H9 (cell line): ENCODE measurements around the gene KIF5C. TPM values are rescaled to one million over a fixed set of nuclear protein-coding genes. Genes with fewer than 3 reads are reported as not detected.

Experiments used
- DNase-seq: peaks from one replicate; pipeline ENCODE4 v3.0.0-alpha.2; 2017
- H2AFZ ChIP-seq: one replicate; pipeline ENCODE4 v1.6.1; 2013; ENCODE audit warnings: mild to moderate bottlenecking, low read length, control low read depth, moderate library complexity
- H2AK5ac ChIP-seq: 2 replicates; pipeline ENCODE4 v1.6.1; 2013; ENCODE audit warnings: low read length, control low read depth, mixed read lengths; ENCODE audit not compliant: insufficient read length
- H2BK120ac ChIP-seq: one replicate; pipeline ENCODE4 v1.6.1; 2013; ENCODE audit warnings: low read depth, mild to moderate bottlenecking, low read length, control low read depth, inconsistent platforms; ENCODE audit not compliant: poor library complexity, severe bottlenecking
- H2BK12ac ChIP-seq: 2 replicates; pipeline ENCODE4 v1.6.1; 2013; ENCODE audit warnings: low read length, control low read depth, mixed read lengths, low read depth; ENCODE audit not compliant: insufficient read length
- H2BK15ac ChIP-seq: 2 replicates; pipeline ENCODE4 v1.6.1; 2013; ENCODE audit warnings: low read depth, low read length, control low read depth
- H2BK20ac ChIP-seq: one replicate; pipeline ENCODE4 v1.6.1; 2013; ENCODE audit warnings: low read depth, mild to moderate bottlenecking, low read length, control low read depth, inconsistent platforms; ENCODE audit not compliant: poor library complexity, severe bottlenecking
- H2BK5ac ChIP-seq: 2 replicates; pipeline ENCODE4 v1.6.1; 2013; ENCODE audit warnings: low read length, control low read depth, mixed read lengths; ENCODE audit not compliant: insufficient read length
- H3K14ac ChIP-seq: 2 replicates; pipeline ENCODE4 v1.6.1; 2013; ENCODE audit warnings: low read length, control low read depth; ENCODE audit not compliant: insufficient read depth
- H3K18ac ChIP-seq: 2 replicates; pipeline ENCODE4 v1.6.1; 2013; ENCODE audit warnings: low read depth, mild to moderate bottlenecking, mixed read lengths, low read length, control low read depth; ENCODE audit not compliant: insufficient read length
- H3K23ac ChIP-seq: 2 replicates; pipeline ENCODE4 v1.6.1; 2013; ENCODE audit warnings: low read length, control low read depth, mixed read lengths, low read depth; ENCODE audit not compliant: insufficient read length
- H3K23me2 ChIP-seq: 2 replicates; pipeline ENCODE4 v1.6.1; 2013; ENCODE audit warnings: low read depth, mild to moderate bottlenecking, mixed read lengths, low read length, control low read depth; ENCODE audit not compliant: insufficient read length, poor library complexity, severe bottlenecking
- H3K27ac ChIP-seq: 2 replicates; pipeline ENCODE4 v1.5.1; 2013; ENCODE audit warnings: low read length, control low read depth, mixed read lengths, low read depth; ENCODE audit not compliant: insufficient read length
- H3K27me3 ChIP-seq: 2 replicates; pipeline ENCODE4 v1.6.1; 2013; ENCODE audit warnings: low read length, control low read depth, inconsistent platforms; ENCODE audit not compliant: insufficient read depth
- H3K4ac ChIP-seq: 2 replicates; pipeline ENCODE4 v1.6.1; 2013; ENCODE audit warnings: low read depth, mild to moderate bottlenecking, control low read depth, inconsistent platforms, low read length, moderate library complexity
- H3K4me1 ChIP-seq: 2 replicates; pipeline ENCODE4 v1.6.1; 2013; ENCODE audit warnings: low read length, control low read depth, inconsistent platforms; ENCODE audit not compliant: insufficient read depth
- H3K4me2 ChIP-seq: 2 replicates; pipeline ENCODE4 v1.6.1; 2013; ENCODE audit warnings: low read length, control low read depth, mixed read lengths; ENCODE audit not compliant: insufficient read length, insufficient read depth
- H3K56ac ChIP-seq: 2 replicates; pipeline ENCODE4 v1.6.1; 2013; ENCODE audit warnings: low read depth, mild to moderate bottlenecking, mixed read lengths, low read length, control low read depth; ENCODE audit not compliant: insufficient read length
- H3K79me1 ChIP-seq: 2 replicates; pipeline ENCODE4 v1.6.1; 2013; ENCODE audit warnings: low read depth, mild to moderate bottlenecking, moderate library complexity, low read length, control low read depth, inconsistent platforms; ENCODE audit not compliant: insufficient read depth, poor library complexity, severe bottlenecking
- H3K79me2 ChIP-seq: 2 replicates; pipeline ENCODE4 v1.6.1; 2013; ENCODE audit warnings: low read length, control low read depth, inconsistent platforms; ENCODE audit not compliant: insufficient read depth
- H3K9ac ChIP-seq: 2 replicates; pipeline ENCODE4 v1.6.1; 2013; ENCODE audit warnings: low read length, control low read depth, mixed read lengths; ENCODE audit not compliant: insufficient read length; ENCODE audit errors: extremely low read depth
- H3K9me3 ChIP-seq: one replicate; pipeline ENCODE4 v1.6.1; 2013; ENCODE audit warnings: low read depth, low read length, inconsistent platforms; ENCODE audit not compliant: control insufficient read depth
- H3T11ph ChIP-seq: one replicate; pipeline ENCODE4 v1.6.1; 2013; ENCODE audit warnings: mild to moderate bottlenecking, low read length, control low read depth, inconsistent platforms
- H4K20me1 ChIP-seq: one replicate; pipeline ENCODE4 v1.6.1; 2013; ENCODE audit not compliant: control insufficient read depth, insufficient read length, insufficient read depth
- H4K5ac ChIP-seq: 2 replicates; pipeline ENCODE4 v1.6.1; 2013; ENCODE audit warnings: low read depth, mild to moderate bottlenecking, mixed read lengths, low read length, control low read depth; ENCODE audit not compliant: insufficient read length
- H4K8ac ChIP-seq: replicated peaks from 2 replicates; pipeline ENCODE4 v1.6.1; 2013; ENCODE audit warnings: low read length, control low read depth, mixed read lengths, low read depth; ENCODE audit not compliant: insufficient read length
- H4K91ac ChIP-seq: 2 replicates; pipeline ENCODE4 v1.6.1; 2013; ENCODE audit warnings: low read depth, mild to moderate bottlenecking, moderate library complexity, mixed read lengths, low read length, control low read depth; ENCODE audit not compliant: insufficient read length
- H3K27ac Mint-ChIP-seq, 3 experiments: 2 replicates in 2 of 3; 3 replicates in 1 of 3; pipeline ENCODE4 v1.8.0; 2020 to 2021; ENCODE audit warnings: mixed read lengths in 3 of 3, mild to moderate bottlenecking in 1 of 3, moderate library complexity in 1 of 3
- H3K27me3 Mint-ChIP-seq: 2 replicates; pipeline ENCODE4 v1.8.0; 2021; ENCODE audit warnings: low read depth, mild to moderate bottlenecking, moderate library complexity, mixed read lengths
- H3K36me3 Mint-ChIP-seq, 3 experiments: 2 replicates in 2 of 3; 3 replicates in 1 of 3; pipeline ENCODE4 v1.8.0; 2020 to 2021; ENCODE audit warnings: low read depth in 3 of 3, mixed read lengths in 3 of 3; ENCODE audit not compliant: insufficient read depth in 1 of 3
- H3K4me1 Mint-ChIP-seq, 2 experiments: 2 replicates each; pipeline ENCODE4 v1.8.0; 2020; ENCODE audit warnings: mixed read lengths in 2 of 2
- H3K4me3 Mint-ChIP-seq, 2 experiments: 2 replicates in 1 of 2; 3 replicates in 1 of 2; pipeline ENCODE4 v1.8.0; 2020 to 2021; ENCODE audit warnings: mild to moderate bottlenecking in 2 of 2, mixed read lengths in 2 of 2, moderate library complexity in 1 of 2
- H3K9me3 Mint-ChIP-seq, 2 experiments: 2 replicates in 1 of 2; 3 replicates in 1 of 2; pipeline ENCODE4 v1.8.0; 2020; ENCODE audit warnings: mild to moderate bottlenecking in 2 of 2, mixed read lengths in 2 of 2, moderate library complexity in 1 of 2
- WGBS: extraction: QIAGEN DNeasy Blood & Tissue Kit; methylation state at CpG from one replicate; pipeline ENCODE4 v1.1.7; 2013; ENCODE audit warnings: missing lambda C conversion rate, low lambda C conversion rate, mixed read lengths; ENCODE audit not compliant: insufficient read length; ENCODE audit errors: extremely low coverage; 5-methylcytosine and 5-hydroxymethylcytosine counted together
- total RNA-seq: library from RNA; stranded (reverse); gene quantifications from 2 replicates; pipeline ENCODE4 v1.2.1, GENCODE V29; 2021
- TF ChIP-seq, protein P1 (sequence below): fragments of 200-600 bp; sonication (generic); conservative IDR thresholded peaks from 3 replicates; pipeline ENCODE4 v1.8.0; 2021; ENCODE audit warnings: antibody characterized with exemption, mild to moderate bottlenecking

Gene KIF5C
- total RNA-seq, 1 experiment from 2014 or later = 52.9 TPM

- Histone ChIP-seq H2BK120ac (no peak overlapping the region), H3K23me2 (no peaks in the 10 kb centered on the region), H3K18ac (no peak overlapping the region), H3K27me3 (no peaks in the 10 kb centered on the region), H2BK5ac (no peak overlapping the region), H4K20me1 (no peaks in the 10 kb centered on the region), H3K79me2 (peaks cover 5% of the 10 kb centered on the region; the same call in 1 of the 2 replicates), H4K8ac (no peak overlapping the region), H3K79me1 (peaks cover 3% of the 10 kb centered on the region), H2BK20ac (no peak overlapping the region), H3K9ac (no peak overlapping the region), H3K23ac (no peak overlapping the region), H2BK12ac (no peak overlapping the region), H2BK15ac (no peak overlapping the region), H3K9me3 (no peaks in the 10 kb centered on the region), H3T11ph (no peak overlapping the region), H3K4me2 (no peak overlapping the region), H4K5ac (no peak overlapping the region), H3K56ac (no peak overlapping the region), H3K4me1 (no peaks in the 10 kb centered on the region; the same call in 1 of the 2 replicates), H3K14ac (no peak overlapping the region), H4K91ac (no peak overlapping the region), H2AFZ (no peak overlapping the region), H3K4ac (no peak overlapping the region), H2AK5ac (no peak overlapping the region), H3K27ac (no peak overlapping the region)
- TF ChIP-seq, protein P1, sequence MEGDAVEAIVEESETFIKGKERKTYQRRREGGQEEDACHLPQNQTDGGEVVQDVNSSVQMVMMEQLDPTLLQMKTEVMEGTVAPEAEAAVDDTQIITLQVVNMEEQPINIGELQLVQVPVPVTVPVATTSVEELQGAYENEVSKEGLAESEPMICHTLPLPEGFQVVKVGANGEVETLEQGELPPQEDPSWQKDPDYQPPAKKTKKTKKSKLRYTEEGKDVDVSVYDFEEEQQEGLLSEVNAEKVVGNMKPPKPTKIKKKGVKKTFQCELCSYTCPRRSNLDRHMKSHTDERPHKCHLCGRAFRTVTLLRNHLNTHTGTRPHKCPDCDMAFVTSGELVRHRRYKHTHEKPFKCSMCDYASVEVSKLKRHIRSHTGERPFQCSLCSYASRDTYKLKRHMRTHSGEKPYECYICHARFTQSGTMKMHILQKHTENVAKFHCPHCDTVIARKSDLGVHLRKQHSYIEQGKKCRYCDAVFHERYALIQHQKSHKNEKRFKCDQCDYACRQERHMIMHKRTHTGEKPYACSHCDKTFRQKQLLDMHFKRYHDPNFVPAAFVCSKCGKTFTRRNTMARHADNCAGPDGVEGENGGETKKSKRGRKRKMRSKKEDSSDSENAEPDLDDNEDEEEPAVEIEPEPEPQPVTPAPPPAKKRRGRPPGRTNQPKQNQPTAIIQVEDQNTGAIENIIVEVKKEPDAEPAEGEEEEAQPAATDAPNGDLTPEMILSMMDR = no peak
- no CpG with 5 or more reads among the region's 4 CpGs for WGBS
- Mint-ChIP-seq H3K4me1 (peaks cover 5 to 8% of the 10 kb centered on the region in 2 experiments), H3K4me3 (no peak overlapping the region), H3K9me3 (peaks cover 7 to 10% of the 10 kb centered on the region in 2 experiments; a peak in 4 of 5 replicates), H3K36me3 (peaks cover 6 to 22% (median 19%) of the 10 kb centered on the region in 3 experiments), H3K27ac (no peak overlapping the region), H3K27me3 (no peaks in the 10 kb centered on the region)
- no peak for DNase-seq
These were observed 29.0 kb downstream of the KIF5C start for GRCh38 chr2:148903979-148904378.
